ENCODE results near the gene PDP2.

The PDP2 gene

GRCh38 chr16:66939366-66939765, 59.1 kb downstream of the PDP2 start:
- Histone ChIP-seq H3K36me3 (ENCODE audit: insufficient read depth, low read length) (peaks cover 18% of the 10 kb centered on the region; the same call in 1 of the 2 replicates), H3K4me1 (ENCODE audit: insufficient read depth, low read length, severe bottlenecking) (peaks cover 12% of the 10 kb centered on the region), H3K27me3 (ENCODE audit: insufficient read depth, low read length) (no peaks in the 10 kb centered on the region), H3K4me3 (ENCODE audit: low read depth, low read length, poor library complexity, severe bottlenecking) (no peak overlapping the region), H3K9me2 (ENCODE audit: low read depth, low read length) (no peaks in the 10 kb centered on the region), H4K20me1 (ENCODE audit: insufficient read depth, low read length) (no peaks in the 10 kb centered on the region), H3F3A (ENCODE audit: insufficient read depth, low read length) (no peaks in the 10 kb centered on the region), H2AFZ (ENCODE audit: low read length) (no peak overlapping the region), H3K27ac (ENCODE audit: low read depth, low read length, poor library complexity, severe bottlenecking) (no peak overlapping the region), H3K9me3 (ENCODE audit: low read length) (no peaks in the 10 kb centered on the region), H3K79me2 (ENCODE audit: insufficient read depth, low read length) (no peaks in the 10 kb centered on the region), H3K9ac (ENCODE audit: low read length) (no peak overlapping the region), H3K4me2 (ENCODE audit: low read length) (no peak overlapping the region)
- TF ChIP-seq CTCF (IDR thresholded peaks at IDR 0.05; ENCODE audit: low read length), result no peak
- TF ChIP-seq EZH2 (IDR thresholded peaks at IDR 0.05; ENCODE audit: borderline replicate concordance, low read length), result no peak

GRCh38 chr16:66940236-66940635, 59.9 kb downstream of the PDP2 start:
- Histone ChIP-seq H3K4me2 (ENCODE audit: low read length) (no peak overlapping the region), H3K36me3 (ENCODE audit: insufficient read depth, low read length) (peaks cover 18% of the 10 kb centered on the region; the same call in 1 of the 2 replicates)
- TF ChIP-seq CTCF (IDR thresholded peaks at IDR 0.05; ENCODE audit: low read length) (no peak), EZH2 (IDR thresholded peaks at IDR 0.05; ENCODE audit: borderline replicate concordance, low read length) (no peak)

More at GRCh38 chr16:66940236-66940635, 59.9 kb downstream of the PDP2 start:
- H3K27ac ChIP-seq (ENCODE audit: low read depth, low read length, poor library complexity, severe bottlenecking), result no peak overlapping the region
- H3K4me1 ChIP-seq (ENCODE audit: insufficient read depth, low read length, severe bottlenecking), result peaks cover 8% of the 10 kb centered on the region
- H3K9me3 ChIP-seq (ENCODE audit: low read length), result no peaks in the 10 kb centered on the region
- no peaks in the 10 kb centered on the region for H3K79me2 ChIP-seq (ENCODE audit: insufficient read depth, low read length)
- no peaks in the 10 kb centered on the region for H4K20me1 ChIP-seq (ENCODE audit: insufficient read depth, low read length)
- no peaks in the 10 kb centered on the region for H3F3A ChIP-seq (ENCODE audit: insufficient read depth, low read length)
- H2AFZ ChIP-seq (ENCODE audit: low read length), result no peak overlapping the region
- no peak overlapping the region for H3K4me3 ChIP-seq (ENCODE audit: low read depth, low read length, poor library complexity, severe bottlenecking)
- no peaks in the 10 kb centered on the region for H3K27me3 ChIP-seq (ENCODE audit: insufficient read depth, low read length)
- no peaks in the 10 kb centered on the region for H3K9me2 ChIP-seq (ENCODE audit: low read depth, low read length)
- no peak overlapping the region for H3K9ac ChIP-seq (ENCODE audit: low read length)

Data from OCI-LY1 (cell line).